Dermis microvascular lymphatic vessel endothelial cell (primary cell): Measurements from ENCODE around the gene CACNG7. TPM values are rescaled to one million over a fixed set of nuclear protein-coding genes. Genes with fewer than 3 reads are reported as not detected.

Experiments used
- DNase-seq, 2 donors: peaks; one replicate each; pipeline versions ENCODE4 v3.0.0 to v3.0.0-alpha.2; 2010; ENCODE audit warnings: low read depth in 2 of 2
- total RNA-seq: library from RNA; depleted of rRNA; stranded (reverse); fragments of >200 nt; gene quantifications from 2 replicates; pipeline ENCODE4 v1.2.1, GENCODE V29; 2014

CACNG7 gene
- total RNA-seq, 1 donor from 2014 or later: not detected

GRCh38 chr19:53982001-53982451, 72.9 kb downstream of the CACNG7 start:
- peak in 1 of 2 donors; percentile 56 for DNase-seq

DNA sequence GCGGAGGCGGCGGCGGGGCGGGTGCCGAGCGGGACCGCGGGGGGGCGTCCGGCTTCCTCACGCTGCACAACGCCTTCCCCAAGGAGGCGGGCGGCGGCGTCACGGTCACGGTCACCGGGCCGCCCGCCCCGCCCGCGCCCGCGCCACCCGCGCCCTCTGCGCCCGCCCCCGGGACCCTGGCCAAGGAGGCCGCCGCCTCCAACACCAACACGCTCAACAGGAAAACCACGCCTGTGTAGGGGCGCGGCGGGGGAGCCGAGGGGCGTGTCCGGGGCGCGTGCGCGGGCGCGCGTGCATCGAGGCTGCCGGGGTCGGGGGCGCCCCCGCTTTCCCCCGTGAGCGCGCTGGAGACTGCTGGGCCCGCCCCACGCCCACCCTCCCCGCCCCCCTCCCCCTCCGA, 73.5 kb downstream of the CACNG7 start:
- peak in 1 of 2 donors; percentile 55 for DNase-seq

- DNase-seq: no peak
These were observed 74.6 kb downstream of the CACNG7 start for GRCh38 chr19:53983457-53984289.

DNA sequence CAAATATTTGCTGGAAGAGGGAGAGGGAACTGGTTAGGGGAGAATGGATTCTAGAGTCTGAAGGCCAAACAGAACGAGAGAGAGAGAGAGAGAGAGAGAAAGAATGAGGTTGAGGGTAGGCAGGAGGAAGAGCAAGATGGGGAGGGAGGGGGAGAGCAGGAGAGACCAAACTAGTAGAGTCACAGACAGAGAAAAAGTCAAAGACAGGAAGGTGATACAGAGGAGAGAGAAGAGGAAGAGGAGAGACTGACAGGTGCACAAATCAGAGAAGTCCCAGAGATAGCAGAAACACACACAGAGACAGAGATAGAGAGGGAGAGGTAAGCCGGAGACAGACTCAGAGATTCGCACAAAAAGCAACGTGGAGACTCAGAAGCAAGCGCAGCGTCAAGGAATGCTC, 76.8 kb downstream of the CACNG7 start:
- no peak for DNase-seq

DNA sequence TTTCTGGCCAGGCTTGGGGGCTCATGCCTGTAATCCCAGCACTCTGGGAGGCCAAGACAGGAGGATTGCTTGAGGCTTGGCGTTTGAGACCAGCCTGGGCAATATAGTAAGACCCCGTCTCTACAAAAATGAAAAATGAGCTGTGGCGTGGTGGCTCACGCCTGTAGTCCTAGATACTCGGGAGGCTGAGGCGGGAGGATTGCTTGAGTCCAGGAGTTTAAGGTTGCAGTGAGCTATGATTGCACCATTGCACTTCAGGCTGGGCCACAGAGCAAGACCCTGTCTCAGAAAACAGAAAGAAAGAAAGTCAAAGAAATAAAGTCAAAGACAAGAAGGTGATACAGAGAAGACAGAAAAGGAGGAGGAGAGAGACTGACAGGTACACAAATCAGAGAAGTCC, 79.9 kb downstream of the CACNG7 start:
- DNase-seq: no peak

DNA sequence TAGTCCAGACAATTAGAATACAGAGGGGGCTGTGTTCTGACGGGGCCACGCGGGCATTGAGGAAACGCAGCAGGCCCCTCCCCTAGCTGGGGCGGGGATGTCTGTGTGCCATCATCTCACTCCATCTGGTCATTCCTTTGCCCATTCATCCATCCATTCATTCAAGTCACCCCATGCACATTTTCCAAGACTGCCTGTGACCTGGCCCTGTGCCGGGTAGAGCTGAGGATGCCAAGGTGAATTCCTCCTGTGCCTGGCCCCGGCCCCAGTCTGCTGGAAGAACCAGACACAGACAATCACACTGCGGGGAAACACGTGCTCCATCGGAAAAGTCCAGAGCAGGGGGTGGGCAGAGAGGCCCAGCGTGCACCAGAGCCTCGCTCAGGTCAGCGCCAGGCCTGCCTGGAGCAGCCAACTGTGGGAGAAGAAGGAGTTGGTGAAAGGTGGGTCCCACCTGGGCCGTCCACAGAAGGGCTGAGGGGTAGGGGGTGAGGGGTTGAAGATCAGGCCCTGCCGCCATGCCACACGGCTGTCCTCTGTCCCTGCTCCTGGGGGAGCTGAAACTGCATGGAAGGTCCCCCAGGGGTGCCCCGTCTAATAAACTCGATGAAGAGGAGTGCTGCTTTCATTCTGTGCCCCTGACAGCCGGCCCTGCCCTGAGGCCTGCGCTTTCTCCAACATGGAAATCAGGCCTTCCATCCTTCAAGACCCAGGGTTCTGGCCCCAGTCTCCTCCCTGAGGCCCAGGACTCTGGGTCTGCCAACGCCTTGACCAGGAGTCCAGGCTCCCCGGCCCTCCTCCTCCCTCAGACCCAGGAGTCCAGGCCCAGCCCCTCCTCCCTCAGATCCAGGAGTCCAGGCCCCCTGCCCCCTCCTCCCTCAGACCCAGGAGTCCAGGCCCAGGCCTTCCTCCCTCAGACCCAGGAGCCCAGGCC, 80.8 kb downstream of the CACNG7 start:
- DNase-seq: peak in 1 of 2 donors; percentile 69

DNA sequence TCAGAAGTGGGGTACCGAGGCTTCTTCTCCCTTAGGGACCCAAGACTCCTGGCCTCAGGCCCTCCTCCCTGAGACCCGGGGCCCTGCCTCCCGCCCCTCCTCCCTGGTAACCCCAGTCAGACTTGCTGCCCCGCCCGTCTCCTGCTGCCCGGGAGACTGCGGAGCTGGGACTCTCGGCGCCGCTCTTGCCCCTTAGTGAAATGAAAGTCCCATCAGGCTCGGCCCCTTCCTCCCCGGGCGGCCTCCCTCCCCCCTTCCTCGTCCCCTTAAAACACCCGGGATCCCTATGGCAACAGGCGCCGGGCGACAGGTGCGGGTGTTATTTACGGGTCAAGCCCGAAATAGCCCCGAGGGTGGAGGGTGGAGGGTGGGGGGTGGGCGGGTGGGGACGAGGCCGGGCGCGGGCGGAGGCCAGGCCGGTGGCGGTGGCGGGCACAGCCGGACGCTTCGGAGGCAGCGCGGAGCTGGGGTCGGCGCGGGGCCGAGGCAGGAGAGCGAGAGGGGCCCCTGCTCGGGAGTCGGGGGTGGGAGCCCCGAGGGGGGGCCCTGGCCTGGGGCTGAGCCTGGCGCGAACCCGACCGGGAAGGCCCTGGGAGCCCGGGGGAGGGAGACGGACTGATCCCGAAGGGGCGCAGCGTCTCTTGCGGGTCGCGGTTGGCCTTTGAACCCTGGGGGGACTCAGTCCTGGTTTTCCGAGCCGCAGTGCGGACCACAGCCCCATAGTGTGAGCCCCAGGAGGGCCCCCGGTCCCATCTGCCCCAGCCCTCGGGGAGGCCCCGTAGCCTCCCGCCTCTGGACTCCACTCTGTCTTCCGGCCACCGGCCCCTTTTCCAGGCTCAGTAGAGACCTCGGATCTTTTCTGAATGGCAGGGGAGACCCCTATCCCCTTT, 82.4 kb downstream of the CACNG7 start, which contains the start of gene CACNG6:
TSS of gene CACNG6 (plus strand) at position 414 of the 890 bp plus-strand sequence. CDS start 1,241 bp downstream, outside the sequence.
- peak in 1 of 2 donors; percentile 59 for DNase-seq

DNA sequence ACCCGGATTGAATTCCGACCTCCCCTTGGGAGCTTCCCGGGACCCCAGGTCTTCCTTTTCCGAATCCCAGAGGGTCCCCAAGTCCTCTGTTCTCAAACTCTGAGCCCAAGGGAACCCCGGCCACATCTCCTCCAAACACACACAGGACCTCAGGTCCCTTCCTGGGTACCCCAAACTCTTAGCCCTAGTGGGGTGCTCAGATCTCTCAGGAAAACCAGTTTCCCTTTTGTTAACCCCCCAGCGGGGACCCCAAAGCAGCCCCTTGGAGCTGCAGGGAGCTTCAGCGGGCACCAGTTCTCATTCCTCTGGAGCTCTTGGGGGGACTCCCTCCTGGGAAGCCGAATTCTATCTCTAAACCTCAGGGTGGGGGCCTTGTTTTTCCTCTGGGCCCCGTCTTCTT, 83.1 kb downstream of the CACNG7 start:
- no peak for DNase-seq

GRCh38 chr19:53992815-53993214, 83.7 kb downstream of the CACNG7 start:
- DNase-seq: no peak

- no peak for DNase-seq
These were observed 84.4 kb downstream of the CACNG7 start for GRCh38 chr19:53993448-53993847.

Other genes starting within 250 kb of the CACNG7 start
- 0.51 and 0.76 TPM in 2 replicates for gene NLRP12, start 85.0 kb upstream of the CACNG7 start, total RNA-seq
- gene MYADM, start 41.4 kb upstream of the CACNG7 start, total RNA-seq: 5.9 and 12.5 TPM in 2 replicates
- gene PRKCG, start 27.1 kb upstream of the CACNG7 start, total RNA-seq: not detected in 2 replicates
- gene CACNG8, start 53.7 kb downstream of the CACNG7 start, total RNA-seq: 0.13 TPM in 2 replicates
- 0.38 and 0.77 TPM in 2 replicates for gene CACNG6, start 82.4 kb downstream of the CACNG7 start, total RNA-seq
- gene VSTM1, start 154.6 kb downstream of the CACNG7 start, total RNA-seq: not detected in 2 replicates
- not detected in 2 replicates for gene TARM1, start 172.1 kb downstream of the CACNG7 start, total RNA-seq
- under 0.01 TPM in 1 of 2 replicates, not detected in the other for gene OSCAR, start 191.5 kb downstream of the CACNG7 start, total RNA-seq
- 17.1 and 19.8 TPM in 2 replicates for gene NDUFA3, start 193.6 kb downstream of the CACNG7 start, total RNA-seq
- gene TFPT, start 206.4 kb downstream of the CACNG7 start, total RNA-seq: 19.1 and 19.6 TPM in 2 replicates
- gene PRPF31, start 206.5 kb downstream of the CACNG7 start, total RNA-seq: 60.3 and 64.5 TPM in 2 replicates
- gene CNOT3, start 228.5 kb downstream of the CACNG7 start, total RNA-seq: 4.9 and 6.7 TPM in 2 replicates